Thyroid gland (tissue), 4 donors: ENCODE data around the gene IFNGR2. TPM values are rescaled to one million over a fixed set of nuclear protein-coding genes. Genes with fewer than 3 reads are reported as not detected.

Experiments
- DNase-seq, 2 donors: peaks; one replicate each; pipeline ENCODE4 v3.0.0-alpha.2; 2019
- H3K27ac ChIP-seq, 3 donors: fragments of 200-600 bp; sonication (generic); 1 replicate in 2 of 3; 2 replicates in 1 of 3; pipeline ENCODE4 v1.5.1; 2016 to 2019; ENCODE audit warnings: mild to moderate bottlenecking in 1 of 3, moderate library complexity in 1 of 3
- H3K27me3 ChIP-seq: fragments of 200-600 bp; sonication (generic); one replicate; pipeline ENCODE4 v1.5.1; 2019
- H3K36me3 ChIP-seq, 2 donors: fragments of 200-600 bp; sonication (generic); one replicate each; pipeline ENCODE4 v1.5.1; 2016 to 2019
- H3K4me1 ChIP-seq, 2 donors: fragments of 200-600 bp; sonication (generic); one replicate each; pipeline ENCODE4 v1.5.1; 2017 to 2019
- H3K4me3 ChIP-seq, 3 donors: fragments of 200-600 bp; sonication (generic); replicated peaks in 1 of 3; 1 replicate in 2 of 3; 2 replicates in 1 of 3; pipeline ENCODE4 v1.5.1; 2016; ENCODE audit warnings: mild to moderate bottlenecking in 1 of 3
- H3K9me3 ChIP-seq: fragments of 200-600 bp; sonication (generic); one replicate; pipeline ENCODE4 v1.5.1; 2017
- CTCF ChIP-seq, 6 experiments: fragments of 200-600 bp in 3 of 6; fragments of 450-650 bp in 3 of 6; sonication (generic) in 3 of 6; IDR thresholded peaks; one replicate each; pipeline ENCODE4 v1.5.1; 2016 to 2019; ENCODE audit warnings: antibody characterized with exemption in 6 of 6, mild to moderate bottlenecking in 2 of 6, inconsistent platforms in 1 of 6, moderate library complexity in 1 of 6
- POLR2A ChIP-seq, 2 donors: fragments of 450-650 bp; IDR thresholded peaks; one replicate each; pipeline ENCODE4 v1.6.1; 2017; ENCODE audit warnings: antibody characterized with exemption in 2 of 2, mild to moderate bottlenecking in 2 of 2, moderate library complexity in 1 of 2
- WGBS, 2 donors: methylation state at CpG; one replicate each; pipeline ENCODE4 v1.1.5; 2017; 5-methylcytosine and 5-hydroxymethylcytosine counted together
- intact Hi-C: fragments of 100-400 bp; cut with DNase I; formaldehyde crosslinking; loops from one replicate; pipeline ENCODE4 v1.15.1; 2023
- total RNA-seq, 4 donors: library from RNA; depleted of rRNA; stranded (reverse); fragments of >200 nt; gene quantifications; one replicate each; pipeline ENCODE4 v1.2.3, GENCODE V29; 2016

IFNGR2 gene
- total RNA-seq, 4 donors from 2014 or later = 64.9 to 100 (median 79.0) TPM

DNA sequence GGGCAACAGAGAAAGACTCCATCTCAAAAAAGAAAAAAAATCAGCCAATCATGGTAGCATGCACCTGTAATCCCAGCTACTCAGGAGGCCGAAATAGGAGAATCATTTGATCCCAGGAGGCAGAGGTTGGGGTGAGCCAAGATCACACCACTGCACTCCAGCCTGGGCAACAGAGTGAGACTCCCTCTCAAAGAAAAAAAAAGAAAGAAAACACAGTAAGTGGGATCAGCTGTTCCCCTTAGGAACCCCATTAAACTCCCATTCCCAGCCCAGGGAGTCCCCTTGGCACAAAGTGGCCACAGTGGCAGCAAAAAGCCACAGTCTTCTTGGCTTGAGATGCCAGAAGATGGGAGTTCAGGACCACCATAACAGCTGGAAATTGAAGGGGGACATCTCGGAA, 67.5 kb downstream of the IFNGR2 start:
- TF ChIP-seq CTCF (IDR thresholded peaks at IDR 0.05) = no peak
- intact Hi-C loops = no loop called here

DNA sequence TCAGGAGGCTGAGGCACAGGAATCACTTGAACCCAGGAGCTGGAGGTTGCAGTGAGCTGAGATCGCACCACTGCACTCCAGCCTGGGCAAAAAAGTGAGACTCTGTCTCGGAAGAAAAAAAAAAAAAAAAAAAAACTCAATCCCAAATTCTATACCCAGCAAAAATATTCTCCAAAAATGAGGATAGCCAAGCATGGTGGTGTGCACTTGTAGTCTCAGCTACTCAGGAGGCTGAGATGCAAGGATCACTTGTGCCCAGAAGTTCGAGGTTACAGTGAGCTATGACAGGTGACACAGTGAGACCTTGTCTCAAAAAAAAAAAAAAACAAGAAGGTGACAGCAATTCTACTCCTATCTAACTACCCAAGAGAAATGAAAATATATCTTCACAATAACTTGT, 70.1 kb downstream of the IFNGR2 start:
- 96% methylated on average over 3 of the region's 3 CpGs for WGBS, 2 donors
- no peaks in the 10 kb centered on the region for H3K9me3 ChIP-seq
- no peak for TF ChIP-seq CTCF (IDR thresholded peaks at IDR 0.05)
- H3K4me3 ChIP-seq = no peak overlapping the region
- H3K27ac ChIP-seq = no peak overlapping the region
- intact Hi-C loops = no loop called here
- DNase-seq = no peak
- peaks cover 14 to 17% of the 10 kb centered on the region in 2 donors for H3K4me1 ChIP-seq
- no peaks in the 10 kb centered on the region for H3K36me3 ChIP-seq
- H3K27me3 ChIP-seq = no peaks in the 10 kb centered on the region

More for the DNA sequence above, 67.5 kb downstream of the IFNGR2 start:
- Histone ChIP-seq H3K4me1 (peaks cover 3 to 8% of the 10 kb centered on the region in 2 donors), H3K36me3 (no peaks in the 10 kb centered on the region), H3K4me3 (no peak overlapping the region), H3K9me3 (no peaks in the 10 kb centered on the region), H3K27me3 (no peaks in the 10 kb centered on the region), H3K27ac (no peak overlapping the region)
- 97 to 98% methylated on average over 2 of the region's 2 CpGs for WGBS, 2 donors
- no peak for DNase-seq

DNA sequence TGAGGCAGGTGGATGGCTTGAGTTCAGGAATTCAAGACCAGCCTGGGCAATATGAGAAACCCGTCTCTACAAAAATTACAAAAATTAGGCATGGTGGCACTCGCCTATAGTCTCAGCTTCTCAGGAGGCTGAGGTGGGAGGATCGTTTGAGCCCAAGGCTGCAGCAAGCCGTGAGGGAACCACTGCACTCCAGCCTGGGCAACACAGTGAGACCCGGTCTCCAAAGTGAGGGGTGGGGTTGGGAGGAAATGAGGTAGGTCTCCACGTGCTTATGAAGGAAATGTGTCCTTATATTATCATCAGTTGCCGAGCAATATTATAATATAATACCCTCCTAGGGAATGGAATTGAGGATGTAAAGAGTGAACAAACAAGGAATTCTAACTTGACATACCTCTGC, 73.9 kb downstream of the IFNGR2 start:
- Histone ChIP-seq H3K27ac (no peak overlapping the region), H3K9me3 (no peaks in the 10 kb centered on the region), H3K36me3 (no peaks in the 10 kb centered on the region), H3K4me1 (peaks cover 11 to 24% of the 10 kb centered on the region in 2 donors), H3K4me3 (no peak overlapping the region), H3K27me3 (no peaks in the 10 kb centered on the region)
- no peak for DNase-seq
- WGBS, 2 donors = 90 to 95% methylated on average over 7 of the region's 7 CpGs
- intact Hi-C loops = no loop called here
- TF ChIP-seq POLR2A (IDR thresholded peaks at IDR 0.05) (no peak), CTCF (IDR thresholded peaks at IDR 0.05) (no peak)

GRCh38 chr21:33478182-33478581, 75.0 kb downstream of the IFNGR2 start:
- peak overlapping the region; percentile 57 to 77 (median 75) for H3K4me3 ChIP-seq
- H3K27me3 ChIP-seq = no peaks in the 10 kb centered on the region
- TF ChIP-seq POLR2A (IDR thresholded peaks at IDR 0.05) = no peak
- TF ChIP-seq CTCF (IDR thresholded peaks at IDR 0.05) = no peak
- H3K9me3 ChIP-seq = no peaks in the 10 kb centered on the region
- H3K27ac ChIP-seq = peak overlapping the region in 2 of 3 donors; percentile 95 to 96
- no peak for DNase-seq
- 61% methylated on average over 9 of the region's 9 CpGs for WGBS, 2 donors
- peaks cover 11 to 24% of the 10 kb centered on the region in 2 donors for H3K4me1 ChIP-seq
- intact Hi-C loops = no loop called here
- no peaks in the 10 kb centered on the region for H3K36me3 ChIP-seq

GRCh38 chr21:33478935-33479678, 75.9 kb downstream of the IFNGR2 start:
- intact Hi-C loops = no loop called here
- Histone ChIP-seq H3K27ac (peak overlapping the region; percentile 90 to 96 (median 95)), H3K4me3 (peak overlapping the region; percentile 57 to 77 (median 75)), H3K27me3 (no peaks in the 10 kb centered on the region), H3K4me1 (peaks cover 15 to 28% of the 10 kb centered on the region in 2 donors), H3K36me3 (no peaks in the 10 kb centered on the region), H3K9me3 (no peaks in the 10 kb centered on the region)
- peak; percentile 49 to 57 for DNase-seq
- 0% methylated on average over 41 to 52 of the region's 68 CpGs for WGBS, 2 donors
- no peak for TF ChIP-seq POLR2A (IDR thresholded peaks at IDR 0.05)
- TF ChIP-seq CTCF (IDR thresholded peaks at IDR 0.05) = peak in 1 of 6 experiments; percentile 5
